Activated CD8-positive, alpha-beta T cell treated with anti-CD3 and anti-CD28 coated beads, Interleukin-2, amount 10 ng/mL, durations not matched to agents 7 days and 5 days (primary cell): ENCODE measurements around the gene DAAM1. TPM values are rescaled to one million over a fixed set of nuclear protein-coding genes. Genes with fewer than 3 reads are reported as not detected.

Source experiments
- ATAC-seq: fragments of 150-1000 bp; cut with Tn5 transposase; one replicate; pipeline ENCODE4 v1.10.0; 2021; ENCODE audit warnings: moderate library complexity
- CTCF ChIA-PET: fragments of 350-600 bp; sonication (Branson Sonifier 250); formaldehyde crosslinking; loops from one replicate; lab custom pipeline; 2021; ENCODE audit warnings: antibody characterized with exemption; lab: Charles Lee
- POLR2A ChIA-PET: fragments of 350-600 bp; sonication (Branson Sonifier 250); formaldehyde crosslinking; loops from one replicate; lab custom pipeline; 2021; ENCODE audit warnings: antibody characterized with exemption; lab: Charles Lee
- DNase-seq: peaks from one replicate; pipeline ENCODE4 v3.0.0-alpha.2; 2020
- H3K27ac Mint-ChIP-seq: one replicate; pipeline ENCODE4 v1.8.0; 2021; ENCODE audit warnings: mild to moderate bottlenecking, mixed read lengths
- H3K27me3 Mint-ChIP-seq: one replicate; pipeline ENCODE4 v1.8.0; 2021; ENCODE audit warnings: low read depth, mixed read lengths
- H3K36me3 Mint-ChIP-seq: one replicate; pipeline ENCODE4 v1.8.0; 2021; ENCODE audit warnings: low read depth, mixed read lengths
- H3K4me1 Mint-ChIP-seq: one replicate; pipeline ENCODE4 v1.8.0; 2021; ENCODE audit warnings: low read depth, mixed read lengths
- H3K4me3 Mint-ChIP-seq: one replicate; pipeline ENCODE4 v1.8.0; 2021; ENCODE audit warnings: mild to moderate bottlenecking, mixed read lengths
- H3K9me3 Mint-ChIP-seq: one replicate; pipeline ENCODE4 v1.8.0; 2022; ENCODE audit warnings: mixed read lengths; ENCODE audit not compliant: insufficient read depth
- total RNA-seq, 2 experiments: library from RNA; stranded (reverse); gene quantifications; one replicate each; pipeline ENCODE4 v1.2.3, GENCODE V29; 2021

The DAAM1 gene
- total RNA-seq, 2 experiments from 2014 or later = 20.4 to 24.9 TPM

DNA sequence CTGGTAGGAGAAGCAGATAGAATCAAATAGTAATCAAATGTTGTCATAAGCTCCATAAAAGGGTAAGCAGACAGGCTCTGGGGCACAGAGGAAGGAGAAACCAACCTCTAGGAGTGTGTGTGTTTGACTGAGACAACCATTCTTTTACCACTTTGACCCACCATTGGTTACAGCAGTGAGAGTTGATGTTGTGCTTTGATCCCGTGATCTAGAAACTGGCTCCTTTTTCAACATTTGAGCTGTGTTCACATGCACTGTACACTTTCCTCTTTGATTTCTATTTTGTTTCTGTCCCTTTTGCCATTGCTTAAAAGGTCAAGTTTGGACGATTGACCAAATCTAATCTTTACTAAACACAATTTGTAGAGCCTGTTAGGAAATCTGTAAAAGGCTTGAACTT is 108.0 kb downstream of the DAAM1 start:
- ChIA-PET CTCF (interaction anchor here (1.5 kb wide), 1 partner anchor 25 kb away, joined by 3 read pairs; no protein-coding TSS in a partner anchor), POLR2A (no interaction called here)
- Mint-ChIP-seq H3K4me1 (peaks cover 46% of the 10 kb centered on the region), H3K27me3 (no peaks in the 10 kb centered on the region), H3K4me3 (no peak overlapping the region), H3K27ac (peak overlapping the region; percentile 35), H3K36me3 (peaks cover 32% of the 10 kb centered on the region), H3K9me3 (no peaks in the 10 kb centered on the region)
- ATAC-seq (peak; percentile 40), DNase-seq (no peak)

GRCh38 chr14:59297071-59297776 is 108.8 kb downstream of the DAAM1 start:
- CTCF ChIA-PET = interaction anchor here (0.9 kb wide), 1 partner anchor 10 kb away, joined by 4 read pairs; no protein-coding TSS in a partner anchor
- peak; percentile 49 for DNase-seq
- Mint-ChIP-seq H3K27ac (no peak overlapping the region), H3K9me3 (no peaks in the 10 kb centered on the region), H3K27me3 (no peaks in the 10 kb centered on the region), H3K36me3 (peaks cover 29% of the 10 kb centered on the region), H3K4me1 (peaks cover 53% of the 10 kb centered on the region), H3K4me3 (no peak overlapping the region)
- POLR2A ChIA-PET = no interaction called here
- peak; percentile 54 for ATAC-seq

GRCh38 chr14:59299731-59300130 is 111.3 kb downstream of the DAAM1 start:
- CTCF ChIA-PET = interaction anchor here (0.7 kb wide), 1 partner anchor 19 kb away, joined by 3 read pairs; no protein-coding TSS in a partner anchor
- DNase-seq = no peak
- POLR2A ChIA-PET = no interaction called here
- Mint-ChIP-seq H3K9me3 (no peaks in the 10 kb centered on the region), H3K36me3 (peaks cover 26% of the 10 kb centered on the region), H3K4me1 (peaks cover 55% of the 10 kb centered on the region), H3K27ac (no peak overlapping the region), H3K27me3 (no peaks in the 10 kb centered on the region), H3K4me3 (no peak overlapping the region)
- ATAC-seq = no peak

GRCh38 chr14:59301354-59301753 is 112.9 kb downstream of the DAAM1 start:
- Mint-ChIP-seq H3K9me3 (no peaks in the 10 kb centered on the region), H3K27me3 (no peaks in the 10 kb centered on the region), H3K4me1 (peaks cover 47% of the 10 kb centered on the region), H3K27ac (peak overlapping the region; percentile 62), H3K4me3 (peak overlapping the region; percentile 12), H3K36me3 (peaks cover 16% of the 10 kb centered on the region)
- CTCF ChIA-PET = interaction anchor here (0.9 kb wide), 1 partner anchor 14 kb away, joined by 6 read pairs; no protein-coding TSS in a partner anchor
- POLR2A ChIA-PET = no interaction called here
- ATAC-seq = peak; percentile 73
- peak; percentile 67 for DNase-seq

- no peaks in the 10 kb centered on the region for H3K9me3 Mint-ChIP-seq
- H3K4me1 Mint-ChIP-seq = peaks cover 43% of the 10 kb centered on the region
- DNase-seq (no peak), ATAC-seq (no peak)
- H3K4me3 Mint-ChIP-seq = no peak overlapping the region
- ChIA-PET CTCF (no interaction called here), POLR2A (no interaction called here)
- H3K27ac Mint-ChIP-seq = no peak overlapping the region
- H3K36me3 Mint-ChIP-seq = peaks cover 12% of the 10 kb centered on the region
- H3K27me3 Mint-ChIP-seq = no peaks in the 10 kb centered on the region
Measured at GRCh38 chr14:59302313-59302712, 113.8 kb downstream of the DAAM1 start.

DNA sequence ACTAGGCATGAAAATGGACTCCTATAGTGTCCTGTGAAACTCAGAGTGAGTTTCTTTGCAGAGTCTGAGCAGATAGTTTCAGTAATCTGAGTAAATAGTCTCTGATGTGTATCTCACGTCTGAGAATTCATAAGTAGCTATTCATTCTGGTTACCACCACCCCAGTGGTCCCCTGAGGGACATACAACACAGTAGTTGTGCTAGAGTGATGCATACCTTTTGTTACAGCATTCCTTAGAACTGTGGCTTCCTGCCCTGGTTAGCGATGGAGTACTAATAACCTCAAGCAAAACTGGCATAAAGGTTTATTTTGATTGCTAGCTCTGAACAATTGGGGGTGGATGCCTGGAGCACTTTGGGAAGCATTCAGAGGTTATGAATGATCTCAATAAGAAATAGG is 114.7 kb downstream of the DAAM1 start:
- DNase-seq (no peak), ATAC-seq (no peak)
- Mint-ChIP-seq H3K9me3 (no peaks in the 10 kb centered on the region), H3K4me3 (no peak overlapping the region), H3K36me3 (peaks cover 12% of the 10 kb centered on the region), H3K4me1 (peaks cover 34% of the 10 kb centered on the region), H3K27ac (no peak overlapping the region), H3K27me3 (no peaks in the 10 kb centered on the region)
- POLR2A ChIA-PET = no interaction called here
- CTCF ChIA-PET = interaction anchor here (0.6 to 1.6 kb wide), 3 partner anchors 14 to 661 kb away, joined by 3 to 4 read pairs (median 3); no protein-coding TSS in a partner anchor

GRCh38 chr14:59305231-59305630 is 116.8 kb downstream of the DAAM1 start:
- no peak for ATAC-seq
- Mint-ChIP-seq H3K36me3 (peaks cover 12% of the 10 kb centered on the region), H3K4me1 (peaks cover 25% of the 10 kb centered on the region), H3K4me3 (no peak overlapping the region), H3K27me3 (no peaks in the 10 kb centered on the region), H3K27ac (no peak overlapping the region), H3K9me3 (no peaks in the 10 kb centered on the region)
- CTCF ChIA-PET = interaction anchor here (1.0 kb wide), 1 partner anchor 21 kb away, joined by 3 read pairs; no protein-coding TSS in a partner anchor
- POLR2A ChIA-PET = no interaction called here
- DNase-seq = no peak

DNA sequence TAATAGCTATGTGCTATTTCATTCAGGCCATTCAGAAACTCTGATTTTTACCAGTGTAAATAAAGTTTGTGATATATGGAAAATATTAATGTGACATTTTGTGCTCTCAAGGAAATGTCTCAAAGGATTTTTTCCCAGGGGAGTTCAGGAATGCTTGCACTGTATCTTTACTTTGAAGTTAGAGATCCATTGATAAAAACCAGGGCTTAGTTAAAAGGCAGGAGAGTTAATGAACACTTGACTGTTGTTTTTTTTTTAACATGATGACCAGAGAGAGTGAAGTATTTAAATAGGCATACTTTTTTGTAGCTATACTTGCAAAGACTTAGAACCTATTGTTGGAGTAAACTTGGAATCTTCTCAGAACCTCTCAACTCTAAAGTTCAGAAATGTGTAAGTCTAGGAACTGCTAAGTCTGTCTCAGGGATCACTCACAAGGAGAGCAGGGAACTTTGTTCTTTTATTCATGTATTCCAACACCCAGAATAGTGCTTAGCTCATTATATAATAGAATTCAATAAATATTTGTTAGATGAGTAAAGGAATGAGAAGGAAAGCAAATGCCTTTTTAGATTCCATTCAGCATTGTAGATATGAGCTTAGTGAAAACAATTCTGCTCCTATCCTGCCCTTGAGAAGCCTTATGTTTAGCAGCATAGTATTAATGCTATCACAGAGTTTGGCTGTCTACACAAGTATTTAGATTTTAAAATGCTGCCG is 117.5 kb downstream of the DAAM1 start:
- H3K36me3 Mint-ChIP-seq = peaks cover 12% of the 10 kb centered on the region
- peaks cover 25% of the 10 kb centered on the region for H3K4me1 Mint-ChIP-seq
- H3K9me3 Mint-ChIP-seq = no peaks in the 10 kb centered on the region
- no peak overlapping the region for H3K27ac Mint-ChIP-seq
- DNase-seq (no peak), ATAC-seq (no peak)
- no peak overlapping the region for H3K4me3 Mint-ChIP-seq
- POLR2A ChIA-PET = no interaction called here
- no peaks in the 10 kb centered on the region for H3K27me3 Mint-ChIP-seq
- CTCF ChIA-PET = interaction anchor here (1.0 to 1.3 kb wide), 3 partner anchors 9 to 20 kb away, joined by 3 to 4 read pairs (median 4); no protein-coding TSS in a partner anchor

DNA sequence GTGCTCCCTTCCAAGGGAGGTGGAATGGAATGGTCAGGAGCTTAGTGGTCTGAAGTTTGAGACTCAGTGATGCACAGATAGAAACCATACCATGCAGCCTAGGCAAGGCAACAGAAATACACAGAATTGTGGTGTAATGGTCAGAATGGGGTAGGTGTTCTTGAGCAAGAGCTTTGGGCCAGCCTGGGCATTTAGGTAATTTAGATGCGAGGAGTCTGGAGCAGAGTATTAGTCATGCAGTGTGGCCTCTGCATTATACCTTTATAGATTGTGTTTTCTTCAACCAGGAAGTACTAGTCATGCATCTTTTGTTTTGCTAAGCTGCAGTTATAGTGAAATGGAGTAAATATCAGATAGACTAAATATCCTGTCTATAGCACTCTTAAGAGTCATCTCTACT is 118.3 kb downstream of the DAAM1 start:
- Mint-ChIP-seq H3K27ac (no peak overlapping the region), H3K4me3 (no peak overlapping the region), H3K27me3 (no peaks in the 10 kb centered on the region), H3K9me3 (no peaks in the 10 kb centered on the region), H3K36me3 (peaks cover 11% of the 10 kb centered on the region), H3K4me1 (peaks cover 17% of the 10 kb centered on the region)
- ATAC-seq (no peak), DNase-seq (no peak)
- CTCF ChIA-PET = interaction anchor here (1.2 to 1.3 kb wide), 2 partner anchors 9 to 10 kb away, joined by 4 read pairs; no protein-coding TSS in a partner anchor
- POLR2A ChIA-PET = no interaction called here

GRCh38 chr14:59308086-59308485 is 119.6 kb downstream of the DAAM1 start:
- Mint-ChIP-seq H3K4me3 (no peak overlapping the region), H3K4me1 (peaks cover 11% of the 10 kb centered on the region), H3K36me3 (peaks cover 6% of the 10 kb centered on the region), H3K9me3 (no peaks in the 10 kb centered on the region), H3K27me3 (no peaks in the 10 kb centered on the region), H3K27ac (no peak overlapping the region)
- no peak for ATAC-seq
- ChIA-PET CTCF (no interaction called here), POLR2A (no interaction called here)
- no peak for DNase-seq

DNA sequence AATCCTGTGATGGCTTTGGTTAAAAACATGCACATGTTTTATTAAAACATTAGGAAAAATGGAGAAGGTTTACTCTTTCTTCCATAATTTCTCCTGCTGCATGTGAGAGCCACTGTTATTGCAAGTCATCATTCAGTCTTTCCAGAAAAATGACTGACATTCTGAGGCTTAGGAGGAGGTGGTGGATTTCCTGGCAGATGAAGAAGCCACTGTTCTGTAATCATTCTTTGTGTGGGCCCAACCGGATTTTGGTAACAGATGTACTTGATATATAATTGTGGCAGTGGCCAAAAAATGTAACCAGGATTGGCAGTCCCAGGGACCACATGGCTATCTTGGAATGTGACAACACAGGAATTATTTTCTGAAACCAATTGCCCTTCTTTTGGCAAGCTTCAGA is 120.2 kb downstream of the DAAM1 start:
- Mint-ChIP-seq H3K9me3 (no peaks in the 10 kb centered on the region), H3K4me3 (no peak overlapping the region), H3K27ac (no peak overlapping the region), H3K27me3 (no peaks in the 10 kb centered on the region), H3K4me1 (peaks cover 11% of the 10 kb centered on the region), H3K36me3 (peaks cover 6% of the 10 kb centered on the region)
- ATAC-seq (no peak), DNase-seq (no peak)
- ChIA-PET POLR2A (no interaction called here), CTCF (no interaction called here)
